ENCODE results near the gene POLL.

- no peak for TF ChIP-seq CTCF (IDR thresholded peaks at IDR 0.05)
- no peak for TF ChIP-seq POLR2AphosphoS5 (IDR thresholded peaks at IDR 0.05)
Observed at GRCh38 chr10:101563497-101564040, 24.5 kb downstream of the POLL start.

All from transverse colon (tissue), 4 donors.